22Rv1 (cell line): ENCODE measurements around the gene TCP11X1.
"Not testable (repeated sequence)": the region's sequence is repeated elsewhere in the genome, so short reads cannot be mapped to it uniquely, and the experiment has no call there.

Source experiments
- H3K27ac ChIP-seq: fragments of 450-650 bp; 2 replicates; pipeline ENCODE4 v1.5.1; 2017
- ZFX ChIP-seq: fragments of 450-650 bp; IDR thresholded peaks from 2 replicates; pipeline ENCODE4 v1.6.1; 2017; ENCODE audit warnings: antibody characterized with exemption, borderline replicate concordance
- TF ChIP-seq, protein P1 (sequence below): fragments of 450-650 bp; IDR thresholded peaks from 2 replicates; pipeline ENCODE4 v1.5.1; 2017; ENCODE audit warnings: mild to moderate bottlenecking

The TCP11X1 gene

DNA sequence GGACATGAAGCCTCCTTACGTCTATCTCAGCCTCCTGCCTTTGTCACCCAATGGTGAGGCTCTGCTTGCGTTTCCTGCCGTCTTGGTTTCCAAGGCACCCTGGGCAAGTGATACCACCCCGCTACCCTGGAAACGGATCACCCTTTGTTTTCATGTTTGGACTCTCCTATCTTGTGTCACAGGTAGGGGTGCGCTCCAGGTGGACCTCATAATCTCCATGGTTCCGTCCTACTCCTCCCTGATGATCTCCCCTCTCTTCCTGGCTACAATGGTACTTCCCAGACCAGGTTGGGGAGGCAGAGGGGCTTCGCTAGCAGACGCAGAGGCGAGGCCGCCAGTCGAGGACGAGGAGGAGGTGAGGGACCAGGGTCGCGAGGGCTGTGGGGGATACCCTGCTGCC, at the start of gene TCP11X1:
Gene TCP11X1, plus strand, starts transcription at position 316 of the 400 bp plus-strand sequence.
- H3K27ac ChIP-seq = not testable (repeated sequence)

DNA sequence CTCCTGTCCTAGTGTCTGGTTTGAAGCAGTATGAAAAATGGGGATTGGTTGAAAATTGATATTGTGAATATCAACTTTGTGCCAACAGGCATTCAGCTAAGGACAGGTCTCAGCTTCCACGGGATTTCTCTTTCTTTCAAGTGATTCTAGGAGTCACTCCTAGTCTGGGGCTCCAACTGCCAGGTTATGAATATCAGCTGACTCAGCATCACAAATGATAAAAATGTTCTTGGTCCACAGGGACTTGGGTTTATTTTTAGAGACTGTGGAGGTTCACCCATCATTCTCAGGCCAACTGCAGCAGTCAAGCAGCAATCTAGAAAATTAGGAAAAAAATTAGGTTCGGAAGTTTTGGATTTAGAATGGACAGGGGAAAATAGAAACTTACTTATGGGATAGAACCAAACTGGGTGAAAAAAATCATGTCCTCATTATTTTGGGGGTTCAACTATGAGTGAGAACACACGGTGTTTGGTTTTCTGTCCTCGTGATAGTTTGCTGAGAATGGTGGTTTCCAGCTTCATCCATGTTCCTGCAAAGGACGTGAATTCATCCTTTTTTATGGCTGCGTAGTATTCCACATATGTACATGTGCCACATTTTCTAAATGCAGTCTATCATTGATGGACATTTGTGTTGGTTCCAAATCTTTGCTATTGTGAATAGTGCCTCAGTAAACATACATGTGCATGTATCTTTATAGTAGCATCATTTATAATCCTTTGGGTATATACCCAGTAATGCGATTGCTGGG, 29.0 kb upstream of the TCP11X1 start:
- no peak for TF ChIP-seq ZFX
- TF ChIP-seq, protein P1, sequence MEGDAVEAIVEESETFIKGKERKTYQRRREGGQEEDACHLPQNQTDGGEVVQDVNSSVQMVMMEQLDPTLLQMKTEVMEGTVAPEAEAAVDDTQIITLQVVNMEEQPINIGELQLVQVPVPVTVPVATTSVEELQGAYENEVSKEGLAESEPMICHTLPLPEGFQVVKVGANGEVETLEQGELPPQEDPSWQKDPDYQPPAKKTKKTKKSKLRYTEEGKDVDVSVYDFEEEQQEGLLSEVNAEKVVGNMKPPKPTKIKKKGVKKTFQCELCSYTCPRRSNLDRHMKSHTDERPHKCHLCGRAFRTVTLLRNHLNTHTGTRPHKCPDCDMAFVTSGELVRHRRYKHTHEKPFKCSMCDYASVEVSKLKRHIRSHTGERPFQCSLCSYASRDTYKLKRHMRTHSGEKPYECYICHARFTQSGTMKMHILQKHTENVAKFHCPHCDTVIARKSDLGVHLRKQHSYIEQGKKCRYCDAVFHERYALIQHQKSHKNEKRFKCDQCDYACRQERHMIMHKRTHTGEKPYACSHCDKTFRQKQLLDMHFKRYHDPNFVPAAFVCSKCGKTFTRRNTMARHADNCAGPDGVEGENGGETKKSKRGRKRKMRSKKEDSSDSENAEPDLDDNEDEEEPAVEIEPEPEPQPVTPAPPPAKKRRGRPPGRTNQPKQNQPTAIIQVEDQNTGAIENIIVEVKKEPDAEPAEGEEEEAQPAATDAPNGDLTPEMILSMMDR = no peak

DNA sequence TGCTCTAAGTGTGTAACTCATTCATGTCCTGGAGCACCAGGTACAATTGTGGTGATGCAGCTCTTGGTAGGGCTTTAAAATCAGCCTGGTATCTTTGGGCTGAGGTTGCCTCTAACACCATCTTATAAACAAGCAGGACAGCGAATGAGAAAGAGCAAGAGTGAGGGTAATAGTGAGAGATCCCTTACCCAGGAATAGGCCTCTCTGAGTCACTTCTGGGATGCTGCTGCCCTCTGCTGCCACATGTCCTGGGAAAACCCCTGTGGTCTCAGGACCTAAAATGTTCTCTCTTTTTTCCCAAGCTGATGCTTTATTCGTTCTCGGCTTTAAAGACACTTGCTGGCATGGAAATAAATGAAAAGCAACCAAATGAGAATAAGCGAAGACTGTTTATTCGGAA, 7.2 kb upstream of the TCP11X1 start:
- H3K27ac ChIP-seq = not testable (repeated sequence)

More for the DNA sequence above, 29.0 kb upstream of the TCP11X1 start:
- H3K27ac ChIP-seq = no peak overlapping the region

DNA sequence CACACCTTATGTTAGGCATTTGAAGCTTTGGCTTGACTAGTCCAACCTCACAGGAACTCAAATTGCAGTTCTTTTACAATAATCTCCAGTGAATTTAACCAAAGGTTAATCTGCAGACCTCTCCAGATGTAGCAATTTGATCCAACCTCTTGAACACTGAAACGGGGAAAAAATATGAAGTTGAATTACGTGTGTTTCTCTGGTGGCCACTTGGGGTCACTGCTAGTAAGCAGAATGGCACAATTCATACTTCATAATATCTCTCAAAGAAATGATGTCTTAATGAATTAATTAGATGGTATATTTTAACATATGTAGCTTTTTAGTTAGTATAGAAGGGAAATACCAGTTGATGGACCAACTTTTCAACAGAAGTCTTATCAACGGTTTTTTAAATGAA, 1.4 kb downstream of the TCP11X1 start:
- not testable (repeated sequence) for H3K27ac ChIP-seq

DNA sequence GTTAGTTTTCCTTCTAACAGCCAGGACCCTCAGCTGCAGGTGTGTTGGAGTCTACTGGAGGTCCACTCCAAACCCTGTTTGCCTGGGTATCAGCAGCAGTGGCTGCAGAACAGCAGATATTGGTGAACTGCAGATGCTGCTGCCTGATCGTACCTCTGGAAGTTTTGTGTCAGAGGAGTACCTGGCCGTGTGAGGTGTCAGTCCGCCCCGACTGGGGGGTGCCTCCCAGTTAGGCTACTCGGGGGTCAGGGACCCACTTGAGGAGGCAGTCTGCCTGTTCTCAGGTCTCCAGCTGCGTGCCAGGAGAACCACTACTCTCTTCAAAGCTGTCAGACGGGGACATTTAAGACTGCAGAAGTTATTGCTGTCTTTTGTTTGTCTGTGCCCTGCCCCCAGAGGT, 20.6 kb downstream of the TCP11X1 start:
- H3K27ac ChIP-seq = not testable (repeated sequence)

DNA sequence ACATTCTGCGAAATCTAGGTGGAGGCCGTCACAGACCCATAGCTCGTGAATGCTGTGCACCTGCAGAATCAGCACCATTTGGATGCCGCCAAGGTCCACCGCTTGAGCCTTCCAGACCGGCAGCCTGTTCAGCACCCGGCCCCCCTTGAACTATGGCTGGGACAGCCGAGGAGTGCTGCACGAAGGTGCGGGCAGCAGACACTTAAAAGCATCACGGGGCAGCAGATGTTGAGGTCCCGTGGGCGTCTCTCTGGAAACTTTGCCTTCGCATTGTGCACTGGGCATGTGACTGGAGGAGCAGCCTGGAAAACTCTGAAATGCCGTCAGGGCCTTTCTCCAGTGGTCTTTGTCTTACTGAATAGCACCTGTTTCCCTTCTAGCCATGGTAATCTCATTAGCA, 25.2 kb downstream of the TCP11X1 start:
- H3K27ac ChIP-seq = not testable (repeated sequence)

DNA sequence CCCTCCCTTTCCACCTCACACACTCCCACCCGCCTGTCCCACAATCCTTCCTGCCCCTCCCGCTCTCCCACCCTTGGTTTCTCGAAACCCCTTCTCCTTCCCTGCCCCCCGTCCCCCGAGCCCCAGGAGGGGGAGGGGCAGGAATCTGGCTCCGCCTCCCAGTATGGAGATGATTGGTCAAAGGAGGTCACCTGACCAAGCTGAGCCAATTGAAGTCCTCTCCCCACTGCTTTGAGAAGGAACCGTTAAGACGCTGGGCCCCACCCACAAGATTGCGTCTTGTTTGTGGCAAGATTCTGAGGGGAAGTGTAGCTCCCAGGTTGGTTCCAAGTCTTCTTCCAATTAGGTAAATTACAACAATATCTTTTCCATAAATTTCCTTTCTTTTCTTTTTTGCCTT, 31.8 kb downstream of the TCP11X1 start, which contains the start of gene NXF2:
Gene NXF2, plus strand, starts transcription at position 275 of the 400 bp plus-strand sequence. CDS start 59,912 bp downstream, outside the sequence.
- not testable (repeated sequence) for H3K27ac ChIP-seq

DNA sequence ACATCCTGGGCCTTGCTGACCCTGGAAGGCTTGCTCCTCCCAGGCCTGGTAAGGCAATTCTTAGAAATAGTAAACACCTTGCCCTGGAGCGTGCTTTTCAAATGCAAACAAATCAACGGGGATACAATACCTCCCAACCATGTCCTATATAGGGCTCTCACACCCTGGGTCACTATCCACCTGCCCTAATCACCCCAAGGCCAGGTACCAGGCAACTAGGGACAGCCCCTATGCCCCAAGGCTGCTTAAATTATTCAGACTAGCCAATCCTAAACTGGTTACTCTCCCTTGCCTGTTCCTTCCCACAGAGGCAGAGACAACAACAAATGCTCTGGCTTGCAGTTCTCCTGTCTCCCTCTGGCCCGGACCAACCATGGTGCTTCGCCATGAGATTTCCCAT, 57.1 kb downstream of the TCP11X1 start:
- H3K27ac ChIP-seq = not testable (repeated sequence)
